ENCODE data around the gene LCOR.
"Not testable (repeated sequence)": the region's sequence is repeated elsewhere in the genome, so short reads cannot be mapped to it uniquely, and the experiment has no call there.

The LCOR gene

DNA sequence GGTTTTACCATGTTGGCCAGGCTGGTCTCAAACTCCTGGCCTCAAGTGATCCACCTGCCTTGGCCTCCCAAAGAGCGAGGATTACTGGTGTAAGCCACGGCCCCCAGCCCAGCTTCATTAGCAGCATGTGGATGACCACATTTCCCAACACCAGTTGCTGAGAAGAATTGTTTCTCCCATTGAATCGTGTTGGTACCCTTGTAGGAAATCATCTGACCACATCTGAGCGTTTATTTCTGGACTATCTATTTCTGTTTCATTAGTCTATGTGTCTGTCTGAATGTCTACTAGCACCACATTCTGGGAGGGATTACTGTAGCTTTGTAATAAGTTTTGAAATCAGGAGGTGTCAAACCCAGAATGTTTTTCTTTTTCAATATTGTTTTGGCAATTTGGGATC is 89.6 kb downstream of the LCOR start:
- ChIA-PET POLR2A (no interaction called here), CTCF (interaction anchor here (1.1 to 1.5 kb wide), 2 partner anchors 9 to 10 kb away, joined by 4 to 6 read pairs; no protein-coding TSS in a partner anchor)
- TF ChIP-seq, protein P1, sequence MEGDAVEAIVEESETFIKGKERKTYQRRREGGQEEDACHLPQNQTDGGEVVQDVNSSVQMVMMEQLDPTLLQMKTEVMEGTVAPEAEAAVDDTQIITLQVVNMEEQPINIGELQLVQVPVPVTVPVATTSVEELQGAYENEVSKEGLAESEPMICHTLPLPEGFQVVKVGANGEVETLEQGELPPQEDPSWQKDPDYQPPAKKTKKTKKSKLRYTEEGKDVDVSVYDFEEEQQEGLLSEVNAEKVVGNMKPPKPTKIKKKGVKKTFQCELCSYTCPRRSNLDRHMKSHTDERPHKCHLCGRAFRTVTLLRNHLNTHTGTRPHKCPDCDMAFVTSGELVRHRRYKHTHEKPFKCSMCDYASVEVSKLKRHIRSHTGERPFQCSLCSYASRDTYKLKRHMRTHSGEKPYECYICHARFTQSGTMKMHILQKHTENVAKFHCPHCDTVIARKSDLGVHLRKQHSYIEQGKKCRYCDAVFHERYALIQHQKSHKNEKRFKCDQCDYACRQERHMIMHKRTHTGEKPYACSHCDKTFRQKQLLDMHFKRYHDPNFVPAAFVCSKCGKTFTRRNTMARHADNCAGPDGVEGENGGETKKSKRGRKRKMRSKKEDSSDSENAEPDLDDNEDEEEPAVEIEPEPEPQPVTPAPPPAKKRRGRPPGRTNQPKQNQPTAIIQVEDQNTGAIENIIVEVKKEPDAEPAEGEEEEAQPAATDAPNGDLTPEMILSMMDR (IDR thresholded peaks at IDR 0.05; ENCODE audit: control extremely low read depth, extremely low read depth, low read depth, missing control alignments), result no peak
- no peak for DNase-seq (ENCODE audit: extremely low spot score)

DNA sequence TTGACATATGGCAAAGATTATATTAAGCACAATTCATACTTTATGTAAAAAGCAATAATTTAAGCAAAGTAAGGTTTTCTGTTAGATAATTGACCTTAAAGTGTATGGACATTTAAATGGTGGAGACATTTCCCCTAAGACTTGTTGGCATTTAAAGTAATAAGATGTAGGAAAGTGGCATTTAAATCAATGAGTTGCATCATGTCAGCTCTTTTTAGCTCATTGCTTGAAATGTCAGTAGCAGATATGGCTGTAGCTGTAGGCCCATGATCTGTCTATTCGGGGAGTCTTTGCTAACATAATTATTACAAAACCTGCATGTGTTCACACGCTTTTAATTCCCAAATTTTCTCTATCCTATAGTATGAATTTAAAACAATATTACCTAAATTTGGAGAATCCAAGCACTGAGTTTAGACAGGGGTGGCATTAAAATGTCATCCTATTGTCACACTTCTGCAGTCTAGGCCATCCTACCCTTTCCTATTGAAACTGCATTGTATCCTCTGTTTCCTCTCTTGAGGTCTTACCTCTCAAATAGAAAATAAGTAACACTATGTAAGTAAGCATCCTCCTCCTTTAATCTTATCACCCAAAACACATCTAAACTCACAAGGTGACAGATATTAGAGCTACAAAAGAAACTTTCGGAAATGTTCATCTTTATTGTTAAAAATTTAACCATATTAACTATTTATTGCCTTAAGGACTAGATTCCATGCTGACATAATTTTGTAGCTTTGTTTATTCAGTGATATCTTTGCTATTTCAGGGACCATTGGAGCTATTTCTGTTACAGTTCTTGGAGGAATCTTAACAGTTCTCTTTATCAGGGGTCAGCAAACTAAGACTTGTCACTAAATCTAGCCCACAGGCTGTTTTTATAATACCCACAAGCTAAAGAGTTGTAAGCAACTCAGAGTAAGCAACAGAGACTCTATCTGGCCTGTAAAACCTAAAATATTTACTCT is 91.2 kb downstream of the LCOR start:
- POLR2A ChIA-PET, result no interaction called here
- CTCF ChIA-PET, result interaction anchor here (0.9 to 1.6 kb wide), 5 partner anchors 12 to 127 kb away, joined by 3 to 9 read pairs (median 3); no protein-coding TSS in a partner anchor
- DNase-seq (ENCODE audit: extremely low spot score), result no peak
- TF ChIP-seq, protein P1 (IDR thresholded peaks at IDR 0.05; ENCODE audit: control extremely low read depth, extremely low read depth, low read depth, missing control alignments), result no peak

DNA sequence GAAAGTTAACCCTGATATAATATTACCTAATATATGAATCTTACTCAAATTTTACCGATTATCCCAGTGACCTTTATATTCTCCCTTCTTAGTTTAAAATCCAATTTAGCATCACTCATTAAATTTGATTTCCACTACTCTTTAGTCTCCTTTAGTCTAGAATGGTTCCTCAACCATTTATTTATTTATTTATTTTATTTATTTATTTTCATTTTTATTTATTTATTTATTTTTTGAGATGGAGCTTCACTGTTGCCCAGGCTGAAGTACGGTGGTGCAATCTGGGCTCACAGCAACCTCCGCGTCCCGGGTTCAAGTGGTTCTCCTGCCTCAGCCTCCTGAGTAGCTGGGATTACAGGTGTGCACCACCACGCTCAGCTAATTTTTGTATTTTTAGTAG is 92.8 kb downstream of the LCOR start:
- no peak for DNase-seq (ENCODE audit: extremely low spot score)
- TF ChIP-seq, protein P1 (IDR thresholded peaks at IDR 0.05; ENCODE audit: control extremely low read depth, extremely low read depth, low read depth, missing control alignments), result no peak
- POLR2A ChIA-PET, result no interaction called here
- CTCF ChIA-PET, result no interaction called here

DNA sequence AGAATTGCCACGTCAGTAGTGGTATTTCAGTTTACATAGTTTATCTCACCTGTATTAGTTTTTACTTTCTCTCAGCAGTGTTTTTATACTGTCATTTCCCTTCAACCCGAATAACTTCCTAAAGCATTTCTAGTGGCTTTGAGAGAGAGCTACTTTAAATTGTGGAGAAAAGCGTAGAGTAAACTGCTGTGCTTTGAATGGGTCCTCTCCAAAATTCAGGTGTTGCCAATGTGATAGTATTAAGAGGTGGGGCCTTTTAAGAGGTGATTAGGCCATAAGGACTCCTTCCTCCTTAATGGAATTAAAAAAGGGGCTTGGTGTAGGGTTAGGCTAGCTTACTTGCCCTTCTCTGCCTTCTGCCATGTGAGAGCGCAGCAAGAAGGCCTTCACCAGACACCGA is 98.4 kb downstream of the LCOR start:
- no peak for DNase-seq (ENCODE audit: extremely low spot score)
- POLR2A ChIA-PET, result no interaction called here
- TF ChIP-seq, protein P1 (IDR thresholded peaks at IDR 0.05; ENCODE audit: control extremely low read depth, extremely low read depth, low read depth, missing control alignments), result no peak
- CTCF ChIA-PET, result interaction anchor here (0.8 to 2.0 kb wide), 6 partner anchors 9 to 161 kb away, joined by 3 to 5 read pairs (median 3); no protein-coding TSS in a partner anchor

DNA sequence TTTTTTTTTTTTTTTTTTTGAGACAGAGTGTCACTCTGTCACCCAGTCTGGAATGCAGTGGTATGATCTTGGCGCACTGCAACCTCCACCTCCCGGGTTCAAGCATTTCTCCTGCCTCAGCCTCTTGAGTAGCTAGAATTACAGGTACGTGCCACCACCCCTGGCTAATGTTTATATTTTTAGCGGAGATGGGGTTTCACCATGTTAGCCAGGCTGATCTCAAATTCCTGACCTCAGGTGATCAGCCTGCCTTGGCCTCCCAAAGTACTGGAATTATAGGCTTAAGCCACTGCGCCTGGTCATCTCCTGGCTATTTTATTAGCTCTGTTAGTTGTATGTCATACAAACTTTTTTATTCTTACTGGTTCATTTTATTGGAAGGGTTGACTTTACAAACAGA is 103.0 kb downstream of the LCOR start:
- ChIA-PET CTCF (interaction anchor here (1.0 to 1.4 kb wide), 3 partner anchors 11 to 90 kb away, joined by 3 to 5 read pairs (median 4); no protein-coding TSS in a partner anchor), POLR2A (no interaction called here)
- DNase-seq (ENCODE audit: extremely low spot score), result no peak
- TF ChIP-seq, protein P1 (IDR thresholded peaks at IDR 0.05; ENCODE audit: control extremely low read depth, extremely low read depth, low read depth, missing control alignments), result no peak

DNA sequence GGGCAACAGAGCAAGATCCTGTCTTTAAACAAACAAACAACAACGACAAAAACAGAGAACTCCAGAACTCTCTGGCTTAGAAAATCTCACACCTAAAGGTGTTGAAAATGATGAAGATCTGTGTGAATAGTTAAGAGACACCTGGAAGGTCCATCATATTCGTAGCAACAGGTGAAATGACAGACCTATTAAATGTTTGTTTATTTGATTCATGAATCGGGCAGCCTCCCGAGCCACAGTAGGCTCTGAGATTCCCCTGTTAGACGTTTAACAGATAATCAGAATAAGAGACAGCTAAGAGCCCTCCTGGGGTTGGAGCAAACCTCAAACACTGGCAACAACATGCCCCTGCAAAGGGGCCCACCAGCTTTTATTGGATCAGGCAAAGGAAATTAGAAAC is 103.7 kb downstream of the LCOR start:
- CTCF ChIA-PET, result interaction anchor here (1.0 to 1.3 kb wide), 2 partner anchors 12 to 90 kb away, joined by 3 to 4 read pairs; no protein-coding TSS in a partner anchor
- TF ChIP-seq, protein P1 (IDR thresholded peaks at IDR 0.05; ENCODE audit: control extremely low read depth, extremely low read depth, low read depth, missing control alignments), result no peak
- DNase-seq (ENCODE audit: extremely low spot score), result no peak
- POLR2A ChIA-PET, result no interaction called here

DNA sequence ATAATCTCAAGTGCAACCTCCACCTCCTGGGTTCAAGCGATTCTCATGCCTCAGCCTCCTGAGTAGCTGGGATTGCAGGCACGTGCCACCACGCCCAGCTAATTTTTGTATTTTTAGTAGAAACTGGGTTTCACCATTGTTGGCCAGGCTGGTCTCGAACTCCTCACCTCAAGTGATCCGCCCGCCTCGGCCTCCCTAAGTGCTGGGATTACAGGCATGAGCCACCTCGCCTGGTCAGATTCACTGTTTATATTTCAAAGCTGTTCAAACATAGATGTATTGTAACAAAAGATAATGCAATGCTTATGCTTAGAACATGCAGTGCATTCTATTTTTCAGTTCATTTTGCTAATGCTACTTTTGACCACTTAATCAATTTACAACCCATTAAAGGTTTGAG is 111.1 kb downstream of the LCOR start:
- CTCF ChIA-PET, result interaction anchor here (1.0 to 1.5 kb wide), 2 partner anchors 17 to 33 kb away, joined by 3 to 6 read pairs; no protein-coding TSS in a partner anchor
- POLR2A ChIA-PET; DNase-seq (ENCODE audit: extremely low spot score): not testable (repeated sequence)
